SK-N-SH (cell line): ENCODE measurements around the gene INTS6. TPM values are rescaled to one million over a fixed set of nuclear protein-coding genes. Genes with fewer than 3 reads are reported as not detected.

Source experiments
- CTCF ChIA-PET: fragments of 300-600, 350-600 bp; formaldehyde crosslinking; extraction: SDS; loops from one replicate; lab custom pipeline; 2021; lab: Yijun Ruan, JAX
- POLR2A ChIA-PET: fragments of 350-600 bp; sonication (Branson Sonifier 250); formaldehyde crosslinking; extraction: SDS; loops from one replicate; lab custom pipeline; 2020; ENCODE audit warnings: antibody characterized with exemption, inconsistent platforms; lab: Yijun Ruan, JAX
- DNase-seq: peaks from one replicate; pipeline ENCODE4 v3.0.0; 2012
- H2AFZ ChIP-seq: fragments of 200-600 bp; sonication (generic); 2 replicates; pipeline ENCODE4 v1.8.1; 2016; ENCODE audit warnings: antibody characterized with exemption, mild to moderate bottlenecking, low read depth
- H3F3A ChIP-seq: fragments of 200-600 bp; sonication (generic); replicated peaks from 2 replicates; pipeline ENCODE3; 2016; ENCODE audit warnings: antibody characterized with exemption, mild to moderate bottlenecking; ENCODE audit not compliant: insufficient read depth
- H3K27ac ChIP-seq, 2 experiments: fragments of 200-500 bp in 1 of 2; fragments of 200-600 bp in 1 of 2; sonication (Bioruptor generic) in 1 of 2; sonication (generic), shearing (Covaris generic) in 1 of 2; 2 replicates each; pipeline versions ENCODE4 v1.5.1 to v1.6.1; 2014 to 2016; ENCODE audit warnings: low read depth in 2 of 2, inconsistent platforms in 1 of 2, low read length in 1 of 2, mild to moderate bottlenecking in 1 of 2, mixed read lengths in 1 of 2
- H3K27me3 ChIP-seq: fragments of 200-600 bp; sonication (generic), shearing (Covaris generic); 2 replicates; pipeline ENCODE4 v1.6.1; 2016; ENCODE audit warnings: mixed run types; ENCODE audit not compliant: insufficient read depth
- H3K36me3 ChIP-seq, 2 experiments: fragments of 200-500 bp in 1 of 2; fragments of 200-600 bp in 1 of 2; sonication (Bioruptor generic) in 1 of 2; sonication (generic) in 1 of 2; replicated peaks in 1 of 2; 2 replicates each; pipeline versions ENCODE3 to v1.5.1; 2014 to 2016; ENCODE audit warnings: low read length in 1 of 2, mild to moderate bottlenecking in 1 of 2; ENCODE audit not compliant: insufficient read depth in 2 of 2, control insufficient read depth in 1 of 2
- H3K4me1 ChIP-seq, 2 experiments: fragments of 200-500 bp in 1 of 2; fragments of 200-600 bp in 1 of 2; sonication (Bioruptor generic) in 1 of 2; sonication (generic), shearing (Covaris generic) in 1 of 2; 2 replicates each; pipeline versions ENCODE4 v1.5.1 to v1.6.1; 2014 to 2016; ENCODE audit warnings: low read depth in 1 of 2, low read length in 1 of 2, mixed run types in 1 of 2; ENCODE audit not compliant: insufficient read depth in 2 of 2, control insufficient read depth in 1 of 2
- H3K4me2 ChIP-seq: fragments of 200-600 bp; sonication (generic), shearing (Covaris generic); 2 replicates; pipeline ENCODE4 v1.6.1; 2017; ENCODE audit warnings: mixed run types
- H3K4me3 ChIP-seq, 2 experiments: fragments of 200-500 bp in 1 of 2; fragments of 200-600 bp in 1 of 2; sonication (Bioruptor generic) in 1 of 2; sonication (generic), shearing (Covaris generic) in 1 of 2; 2 replicates each; pipeline versions ENCODE4 v1.5.1 to v1.8.1; 2014 to 2016; ENCODE audit warnings: low read depth in 2 of 2, inconsistent platforms in 1 of 2, low read length in 1 of 2, mild to moderate bottlenecking in 1 of 2, mixed read lengths in 1 of 2, moderate library complexity in 1 of 2
- H3K79me2 ChIP-seq: fragments of 200-600 bp; sonication (generic); 2 replicates; pipeline ENCODE4 v1.8.1; 2017; ENCODE audit warnings: mild to moderate bottlenecking; ENCODE audit not compliant: insufficient read depth
- H3K9ac ChIP-seq: fragments of 200-600 bp; sonication (generic); 2 replicates; pipeline ENCODE4 v1.6.1; 2017; ENCODE audit warnings: mixed run types
- H3K9me2 ChIP-seq: fragments of 200-600 bp; sonication (generic); 2 replicates; pipeline ENCODE4 v1.6.1; 2017; ENCODE audit warnings: mixed run types
- H3K9me3 ChIP-seq: fragments of 200-600 bp; sonication (generic); 2 replicates; pipeline ENCODE4 v1.6.1; 2017; ENCODE audit warnings: mixed run types, mild to moderate bottlenecking, moderate library complexity
- H4K20me1 ChIP-seq: fragments of 200-600 bp; sonication (generic); 2 replicates; pipeline ENCODE4 v1.6.1; 2017; ENCODE audit warnings: mild to moderate bottlenecking, mixed run types; ENCODE audit not compliant: insufficient read depth
- CHD2 ChIP-seq: fragments of 150-350 bp; IDR thresholded peaks from 2 replicates; pipeline ENCODE4 v1.6.1; 2018; ENCODE audit warnings: low read length; ENCODE audit not compliant: partially characterized antibody
- CTCF ChIP-seq: fragments of 200-600 bp; sonication (generic); IDR thresholded peaks from 2 replicates; pipeline ENCODE4 v1.6.1; 2017; ENCODE audit warnings: antibody characterized with exemption, mild to moderate bottlenecking, moderate library complexity
- ELF1 ChIP-seq: IDR thresholded peaks from 2 replicates; pipeline ENCODE4 v1.4.0; 2012
- FOSL2 ChIP-seq: IDR thresholded peaks from 2 replicates; pipeline ENCODE4 v1.4.0; 2012; ENCODE audit warnings: low read depth, mild to moderate bottlenecking, moderate library complexity, borderline replicate concordance
- FOXM1 ChIP-seq: IDR thresholded peaks from 2 replicates; pipeline ENCODE4 v1.4.0; 2012; ENCODE audit warnings: low read depth, mild to moderate bottlenecking
- GABPA ChIP-seq: IDR thresholded peaks from 2 replicates; pipeline ENCODE4 v1.4.0; 2012; ENCODE audit warnings: low read depth, mild to moderate bottlenecking
- JUND ChIP-seq: IDR thresholded peaks from 2 replicates; pipeline ENCODE4 v1.4.0; 2012
- MXI1 ChIP-seq: IDR thresholded peaks from 2 replicates; pipeline ENCODE4 v1.6.1; 2012; ENCODE audit warnings: mild to moderate bottlenecking, low read depth, low read length, improper control_type of control experiment
- NRF1 ChIP-seq: IDR thresholded peaks from 2 replicates; pipeline ENCODE4 v1.6.1; 2012; ENCODE audit warnings: low read depth, mild to moderate bottlenecking, low read length
- PBX3 ChIP-seq: IDR thresholded peaks from 2 replicates; pipeline ENCODE4; 2012
- RAD21 ChIP-seq: IDR thresholded peaks from 2 replicates; pipeline ENCODE4 v1.6.1; 2012; ENCODE audit warnings: mild to moderate bottlenecking, low read length
- REST ChIP-seq: IDR thresholded peaks from 2 replicates; pipeline ENCODE4 v1.6.1; 2012; ENCODE audit warnings: mild to moderate bottlenecking, low read depth, low read length, moderate library complexity
- RFX5 ChIP-seq: IDR thresholded peaks from 2 replicates; pipeline ENCODE4 v1.6.1; 2012; ENCODE audit warnings: mild to moderate bottlenecking, improper control_type of control experiment, low read length
- RXRA ChIP-seq: IDR thresholded peaks from 2 replicates; pipeline ENCODE4 v1.4.0; 2012; ENCODE audit warnings: low read depth, mild to moderate bottlenecking, borderline replicate concordance
- SIN3A ChIP-seq: IDR thresholded peaks from 2 replicates; pipeline ENCODE4 v1.6.1; 2012; ENCODE audit warnings: low read depth, mild to moderate bottlenecking, low read length, moderate library complexity, borderline replicate concordance
- SMC3 ChIP-seq: IDR thresholded peaks from 2 replicates; pipeline ENCODE4 v1.6.1; 2012; ENCODE audit warnings: low read depth, low read length, improper control_type of control experiment
- TCF12 ChIP-seq: IDR thresholded peaks from 2 replicates; pipeline ENCODE4 v1.4.0; 2012
- USF1 ChIP-seq: IDR thresholded peaks from 2 replicates; pipeline ENCODE4 v1.4.0; 2012; ENCODE audit warnings: low read depth, borderline replicate concordance
- USF2 ChIP-seq: fragments of 150-350 bp; IDR thresholded peaks from 2 replicates; pipeline ENCODE4 v1.6.1; 2017; ENCODE audit warnings: antibody characterized with exemption, low read length, low read depth, borderline replicate concordance
- ZBTB33 ChIP-seq: IDR thresholded peaks from 2 replicates; pipeline ENCODE4 v1.4.0; 2012; ENCODE audit warnings: low read depth, borderline replicate concordance
- polyA plus RNA-seq, 3 experiments: library from polyadenylated mRNA; depleted of rRNA; stranded (reverse); fragments of >200 nt; gene quantifications; 2 replicates each; pipeline ENCODE4 v1.2.3, GENCODE V29; 2012

INTS6 gene
- polyA plus RNA-seq, 1 of the 3 experiments (the other 2 are of a cell fraction): 7.7 TPM

GRCh38 chr13:51465124-51465523, 12.3 kb upstream of the INTS6 start:
- H3K27me3 ChIP-seq: no peaks in the 10 kb centered on the region
- no peaks in the 10 kb centered on the region for H3F3A ChIP-seq
- no peaks in the 10 kb centered on the region for H3K9me2 ChIP-seq
- no peaks in the 10 kb centered on the region for H3K36me3 ChIP-seq
- H3K4me1 ChIP-seq: no peaks in the 10 kb centered on the region
- DNase-seq: no peak
- no peaks in the 10 kb centered on the region for H3K79me2 ChIP-seq
- H3K4me3 ChIP-seq: no peak overlapping the region
- ChIA-PET CTCF (interaction anchor here (0.8 kb wide), 1 partner anchor 20 kb away, joined by 3 read pairs; no protein-coding TSS in a partner anchor), POLR2A (no interaction called here)
- H2AFZ ChIP-seq: no peak overlapping the region
- no peaks in the 10 kb centered on the region for H4K20me1 ChIP-seq
- H3K27ac ChIP-seq: no peak overlapping the region
- no peak overlapping the region for H3K9ac ChIP-seq
- no peaks in the 10 kb centered on the region for H3K9me3 ChIP-seq
- TF ChIP-seq NRF1: no peak
- TF ChIP-seq RAD21: no peak
- TF ChIP-seq SIN3A: no peak
- TF ChIP-seq RFX5: no peak
- TF ChIP-seq FOXM1: no peak
- no peak for TF ChIP-seq REST
- TF ChIP-seq PBX3: no peak
- no peak for TF ChIP-seq TCF12
- TF ChIP-seq CHD2: no peak
- no peak for TF ChIP-seq GABPA
- no peak for TF ChIP-seq JUND
- TF ChIP-seq SMC3: no peak
- TF ChIP-seq USF2: no peak
- no peak for TF ChIP-seq FOSL2
- TF ChIP-seq MXI1: no peak
- TF ChIP-seq CTCF: no peak
- TF ChIP-seq ELF1: no peak
- TF ChIP-seq ZBTB33: no peak
- TF ChIP-seq USF1: no peak
- no peak for TF ChIP-seq RXRA
- no peak overlapping the region for H3K4me2 ChIP-seq
